Stimulated activated CD8-positive, alpha-beta memory T cell treated with anti-CD3 and anti-CD28 coated beads, Interleukin-4, amount 100 ng/mL, for 4 hours (primary cell): ENCODE results near the gene ZNF764.
"Not testable (repeated sequence)": the region's sequence is repeated elsewhere in the genome, so short reads cannot be mapped to it uniquely, and the experiment has no call there.

ENCODE experiments used
- DNase-seq, 2 donors: peaks; one replicate each; pipeline ENCODE4 v3.0.0-alpha.2; 2020; ENCODE audit warnings: low read depth in 2 of 2, low spot score in 1 of 2

Gene ZNF764

GRCh38 chr16:30557957-30558788 is at the start of gene ZNF764:
TSS of gene ZNF764 (minus strand) at chr16:30558374. CDS start at chr16:30558182, 192 bp downstream.
- DNase-seq = peak; percentile 93 to 95

DNA sequence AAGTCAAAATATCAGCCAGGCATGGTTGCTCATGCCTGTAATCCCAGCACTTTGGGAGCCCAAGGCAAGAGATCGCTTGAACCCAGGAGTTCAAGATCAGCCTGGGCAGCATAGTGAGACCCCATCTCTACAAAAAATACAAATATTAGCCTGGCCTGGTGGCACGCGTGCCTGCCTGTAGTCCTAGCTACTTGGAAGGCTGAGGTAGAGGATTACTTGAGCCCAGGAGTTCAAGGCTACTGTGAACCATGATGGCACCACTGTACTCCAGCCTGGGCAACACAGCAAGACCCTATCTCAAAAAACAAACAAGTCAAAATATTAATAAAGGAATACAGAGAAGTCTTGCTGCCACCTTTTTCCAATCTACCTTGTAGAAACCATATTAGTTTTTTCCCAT is 47.8 kb upstream of the ZNF764 start:
- no peak for DNase-seq

GRCh38 chr16:30605158-30605557 is 47.0 kb upstream of the ZNF764 start:
- no peak for DNase-seq

- no peak for DNase-seq
Observed at GRCh38 chr16:30604316-30604947, 46.3 kb upstream of the ZNF764 start.

GRCh38 chr16:30603945-30604315 is 45.8 kb upstream of the ZNF764 start:
- DNase-seq = no peak

DNA sequence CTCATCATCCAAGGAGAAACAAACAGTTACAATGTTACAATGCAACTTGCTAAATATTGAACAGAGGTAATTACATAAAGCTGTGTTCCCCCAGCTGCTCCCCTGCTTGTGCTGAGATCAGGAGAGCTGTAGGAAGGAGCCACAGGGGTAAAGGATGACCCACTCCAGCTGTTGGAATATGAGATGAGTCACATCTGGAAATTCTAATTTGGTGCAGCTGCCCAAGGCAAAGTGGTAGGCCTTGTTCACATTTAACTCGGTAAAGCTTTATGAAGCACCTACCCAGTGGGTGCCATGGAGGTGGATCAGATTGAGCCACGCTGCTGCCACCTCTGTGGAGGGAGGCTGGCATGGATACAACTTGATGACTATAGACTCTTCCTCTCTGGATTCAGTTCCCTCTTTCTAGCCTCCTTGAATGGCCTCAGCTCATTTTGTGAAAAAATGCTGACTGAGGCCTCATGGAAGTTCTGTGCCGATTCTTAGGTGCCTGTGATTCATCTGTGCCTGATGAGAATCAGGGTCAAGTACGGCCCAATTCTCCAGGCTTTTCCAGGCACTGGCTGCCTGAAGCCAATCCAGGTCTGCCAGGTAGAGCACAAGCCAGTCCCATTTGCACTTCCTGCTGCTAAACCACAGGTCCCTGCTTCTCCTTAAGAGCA is 44.6 kb upstream of the ZNF764 start:
- no peak for DNase-seq

DNA sequence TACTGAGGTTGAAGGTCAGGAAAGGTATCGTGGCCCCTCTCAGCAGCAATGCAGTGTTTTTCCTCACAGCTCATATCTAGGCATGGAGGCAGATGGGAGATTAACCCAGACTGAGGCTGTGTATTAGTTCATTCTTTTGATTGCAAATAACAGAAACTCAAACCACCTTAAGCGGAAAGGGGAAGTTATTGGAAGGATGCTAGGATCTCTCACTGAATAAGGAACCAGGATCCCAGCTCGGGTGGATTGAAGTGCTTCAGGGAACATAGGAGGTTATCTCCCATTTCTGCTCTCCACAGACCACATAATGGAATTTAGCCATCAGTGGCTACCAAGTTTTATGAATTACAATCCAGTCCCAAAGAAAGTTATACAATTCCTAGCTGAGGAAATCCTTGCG is 43.8 kb upstream of the ZNF764 start:
- no peak for DNase-seq

DNA sequence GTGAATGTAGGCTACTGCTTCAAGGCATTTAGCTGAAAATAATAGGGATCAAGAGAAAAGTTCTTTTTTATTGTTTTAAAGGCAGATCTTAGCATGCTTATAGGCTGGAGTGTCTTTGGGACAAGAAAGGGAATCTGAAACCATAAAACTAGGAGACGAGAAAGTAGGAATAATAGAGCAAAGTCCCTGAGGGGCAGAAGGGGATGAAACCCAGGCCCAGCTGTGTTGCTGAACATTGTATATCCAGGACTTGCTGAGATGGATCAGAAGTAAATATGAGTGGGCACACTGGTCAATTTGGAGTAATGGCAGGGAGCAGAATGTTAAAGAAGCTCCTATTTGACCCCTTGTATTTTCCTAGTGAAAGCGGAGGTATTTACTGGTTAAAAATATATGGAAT is 42.8 kb upstream of the ZNF764 start:
- no peak for DNase-seq

DNA sequence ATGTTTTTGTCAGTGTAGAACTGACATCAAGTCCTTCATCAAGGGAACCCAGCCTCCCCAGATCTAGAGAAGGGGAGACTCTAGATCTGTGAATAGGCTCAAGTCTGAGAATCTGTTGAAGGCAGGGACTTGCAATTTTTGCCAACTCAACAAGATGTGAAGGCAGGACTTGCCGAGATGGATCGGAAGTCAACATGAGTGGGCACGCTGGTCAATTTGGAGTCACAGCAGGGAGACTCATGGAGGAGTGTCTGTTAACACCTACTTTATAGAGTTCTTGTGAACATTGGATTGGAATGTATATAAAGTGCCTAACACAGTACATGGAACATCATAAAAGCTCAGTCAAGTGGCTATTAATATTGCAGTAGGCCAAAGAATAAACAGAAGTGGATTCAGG is 42.0 kb upstream of the ZNF764 start:
- DNase-seq = no peak

GRCh38 chr16:30592871-30593270 is 34.7 kb upstream of the ZNF764 start:
- DNase-seq = no peak

- DNase-seq = not testable (repeated sequence)
Observed at GRCh38 chr16:30590869-30591268, 32.7 kb upstream of the ZNF764 start.

DNA sequence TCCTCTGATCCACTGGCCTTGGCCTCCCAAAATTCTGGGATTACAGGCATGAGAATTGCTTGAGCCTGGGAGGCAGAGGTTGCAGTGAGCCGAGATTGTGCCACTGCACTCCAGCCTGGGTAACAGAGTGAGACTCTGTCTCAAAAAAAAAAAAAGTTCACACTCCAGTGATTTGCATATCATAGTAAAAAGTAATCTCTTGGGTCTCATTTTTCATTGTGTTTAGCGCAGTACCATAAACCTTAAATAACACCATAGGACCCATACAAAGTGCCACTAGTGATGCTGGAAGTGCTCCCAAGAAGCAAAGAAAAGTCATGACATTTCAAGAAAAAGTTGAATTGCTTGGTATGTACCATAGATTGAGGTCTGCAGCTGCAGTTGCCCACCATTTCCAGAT is 31.4 kb upstream of the ZNF764 start:
- not testable (repeated sequence) for DNase-seq

GRCh38 chr16:30588651-30589050 is 30.5 kb upstream of the ZNF764 start:
- no peak for DNase-seq

DNA sequence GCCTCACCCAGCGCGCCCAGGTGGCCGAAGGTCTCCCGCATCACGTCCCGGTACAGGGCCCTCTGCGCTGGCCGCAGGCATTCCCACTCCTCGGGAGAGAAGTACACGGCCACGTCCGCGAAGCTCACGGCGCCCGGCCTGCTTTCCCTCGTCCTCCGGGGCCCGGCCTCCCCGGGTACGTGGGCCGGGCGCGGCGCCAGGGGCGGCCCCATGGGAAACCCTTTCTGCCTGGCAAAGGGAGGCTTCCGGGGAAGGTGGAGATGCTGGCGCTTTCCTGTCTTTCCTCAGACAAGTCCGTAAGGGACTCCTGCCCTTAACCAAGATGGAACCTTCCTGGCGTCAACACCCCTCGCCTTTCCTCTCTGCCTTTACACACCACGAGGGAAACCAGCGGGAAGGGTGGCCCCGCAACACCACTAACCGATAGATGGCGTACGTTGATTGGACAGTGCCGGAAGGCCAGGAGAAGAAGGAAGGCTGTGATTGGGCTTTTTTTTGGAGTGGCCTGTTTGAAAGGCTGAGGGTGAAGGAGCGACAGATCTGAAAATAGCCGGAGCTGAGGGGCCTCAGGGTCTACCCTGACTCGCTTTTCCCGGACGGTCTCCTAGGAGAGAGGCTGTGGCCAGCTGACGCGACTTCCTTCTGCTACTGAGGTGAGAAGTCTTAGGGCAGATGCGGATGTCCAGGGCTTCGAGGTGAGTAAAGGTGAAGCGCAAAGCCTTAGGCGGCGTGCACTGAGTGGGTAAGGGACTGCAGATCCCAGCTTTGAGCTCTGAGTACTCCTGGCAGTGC is 27.4 kb upstream of the ZNF764 start, which contains the start of gene ZNF785:
Gene ZNF785, minus strand, starts transcription at position 298 of the 792 bp plus-strand sequence. Its CDS starts 86 bp downstream, at position 212.
- peak; percentile 81 to 83 for DNase-seq

DNA sequence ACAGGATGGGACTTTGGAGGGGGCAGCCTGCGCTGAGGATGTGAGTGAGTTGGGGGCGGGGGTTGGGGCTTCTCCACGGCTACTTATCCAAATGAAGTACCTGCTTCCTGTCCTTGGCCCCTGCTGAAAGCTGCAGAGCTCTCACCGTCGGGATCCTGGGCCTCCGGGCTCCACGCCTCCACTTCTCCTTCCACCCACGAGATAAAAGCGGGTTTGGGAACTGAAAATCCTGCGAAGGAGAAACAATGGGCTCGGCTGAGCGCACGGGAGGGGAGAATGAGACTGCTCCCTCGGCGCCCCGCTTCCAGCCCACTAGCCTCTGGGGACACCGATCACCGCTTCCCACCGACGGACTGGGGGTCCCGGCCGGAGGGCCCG is 26.8 kb upstream of the ZNF764 start:
- no peak for DNase-seq

DNA sequence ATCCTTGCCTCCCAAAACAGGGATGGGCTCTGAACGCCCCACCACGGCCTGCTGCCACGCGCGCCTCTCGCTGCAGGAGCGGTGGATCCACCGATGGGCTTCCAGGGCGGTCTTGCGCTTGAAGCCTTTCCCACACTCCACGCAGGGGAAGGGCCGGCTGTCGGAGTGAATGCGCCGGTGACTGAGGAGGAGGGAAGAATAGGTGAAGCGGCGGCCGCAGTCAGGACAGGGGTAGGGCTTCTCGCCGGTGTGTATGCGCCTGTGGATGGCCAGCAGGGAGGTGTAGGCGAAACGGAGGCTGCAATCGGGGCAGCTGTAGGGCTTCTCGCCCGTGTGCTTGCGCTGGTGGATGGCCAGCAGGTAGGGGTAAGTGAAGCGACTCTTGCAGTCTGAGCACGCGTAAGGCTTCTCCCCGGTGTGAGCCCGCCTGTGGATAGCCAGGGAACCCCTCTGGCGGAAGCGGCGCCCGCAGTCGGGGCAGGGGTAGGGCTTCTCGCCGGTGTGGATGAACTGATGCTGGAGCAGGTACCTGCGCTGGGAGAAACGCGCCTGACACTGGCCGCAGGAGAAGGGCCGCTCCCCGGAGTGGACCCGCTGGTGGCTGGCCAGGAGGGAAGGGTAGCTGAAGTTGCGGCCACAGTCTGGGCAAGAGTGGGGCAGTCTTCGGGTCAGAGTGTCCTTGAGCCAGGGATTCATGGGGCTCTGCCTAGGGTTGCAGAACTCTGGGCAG is 24.6 kb upstream of the ZNF764 start:
- DNase-seq = no peak

GRCh38 chr16:30581457-30581856 is 23.3 kb upstream of the ZNF764 start:
- DNase-seq = no peak

DNA sequence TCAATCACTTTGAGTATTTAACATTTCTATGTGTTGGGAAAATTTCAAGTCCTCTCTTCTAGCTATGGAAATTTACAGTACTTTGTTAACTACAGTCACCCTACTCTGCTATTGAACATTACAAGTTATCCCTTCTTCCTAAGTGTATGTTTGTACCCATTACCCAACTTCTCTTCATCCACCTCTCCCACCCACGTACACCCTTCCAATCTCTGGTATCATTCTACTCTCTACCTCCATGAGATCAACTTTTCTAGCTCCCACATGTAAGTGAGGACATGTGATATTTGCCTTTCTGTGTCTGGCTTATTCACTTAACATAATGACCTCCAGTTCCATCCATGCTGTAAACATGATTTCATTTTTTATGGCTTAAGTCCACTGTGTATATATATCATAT is 16.5 kb upstream of the ZNF764 start:
- no peak for DNase-seq

- DNase-seq = peak; percentile 88 to 93
Observed at GRCh38 chr16:30571445-30572322, 13.5 kb upstream of the ZNF764 start, which contains the start of gene ZNF688. TSS of gene ZNF688 (minus strand) at chr16:30571714. CDS start at chr16:30571629, 85 bp downstream.
